CD4-positive, alpha-beta T cell (primary cell): ENCODE results near the gene DPYSL4. TPM values are rescaled to one million over a fixed set of nuclear protein-coding genes. Genes with fewer than 3 reads are reported as not detected.

Source experiments
- ATAC-seq: fragments of 200-7000 bp; cut with Tn5 transposase; one replicate; pipeline ENCODE4 v1.10.0; 2022; ENCODE audit warnings: mild to moderate bottlenecking; ENCODE audit not compliant: poor library complexity
- CTCF ChIA-PET: fragments of 350-600 bp; sonication (Branson Sonifier 250); formaldehyde crosslinking; loops from one replicate; lab custom pipeline; 2021; ENCODE audit warnings: antibody characterized with exemption, inconsistent platforms; lab: Charles Lee
- POLR2A ChIA-PET: fragments of 350-600 bp; sonication (Branson Sonifier 250); formaldehyde crosslinking; loops from one replicate; lab custom pipeline; 2021; ENCODE audit warnings: antibody characterized with exemption, inconsistent platforms; lab: Charles Lee
- DNase-seq, 14 experiments: peaks; one replicate each; pipeline ENCODE4 v3.0.0-alpha.2; 2013 to 2020; ENCODE audit warnings: mixed read lengths in 2 of 14
- H3K27ac ChIP-seq, 2 donors: one replicate each; pipeline versions ENCODE4 v1.5.1 to v1.7.0; 2013; ENCODE audit warnings: low read length in 2 of 2, low read depth in 1 of 2, mild to moderate bottlenecking in 1 of 2
- H3K27me3 ChIP-seq, 2 experiments: 1 replicate in 1 of 2; 2 replicates in 1 of 2; pipeline versions ENCODE4 v1.6.1 to v1.7.0; 2013; ENCODE audit warnings: low read length in 2 of 2, control low read depth in 1 of 2, mild to moderate bottlenecking in 1 of 2, moderate library complexity in 1 of 2; ENCODE audit not compliant: insufficient read depth in 2 of 2, control insufficient read depth in 1 of 2
- H3K36me3 ChIP-seq: one replicate; pipeline ENCODE4 v1.6.1; 2013; ENCODE audit warnings: low read length, control low read depth; ENCODE audit not compliant: insufficient read depth
- H3K4me1 ChIP-seq: one replicate; pipeline ENCODE4 v1.6.1; 2013; ENCODE audit warnings: low read length, control low read depth; ENCODE audit not compliant: insufficient read depth
- H3K4me3 ChIP-seq: one replicate; pipeline ENCODE4 v1.5.1; 2013; ENCODE audit warnings: mild to moderate bottlenecking, low read length, moderate library complexity
- H3K9me3 ChIP-seq, 2 experiments: 1 replicate in 1 of 2; 2 replicates in 1 of 2; pipeline versions ENCODE4 v1.6.1 to v1.7.0; 2013; ENCODE audit warnings: low read length in 2 of 2, mild to moderate bottlenecking in 2 of 2, control low read depth in 1 of 2, moderate library complexity in 1 of 2; ENCODE audit not compliant: control insufficient read depth in 1 of 2, insufficient read depth in 1 of 2
- H3K27ac Mint-ChIP-seq: one replicate; pipeline ENCODE4 v1.8.0; 2020; ENCODE audit warnings: mixed read lengths
- H3K27me3 Mint-ChIP-seq: one replicate; pipeline ENCODE4 v1.8.0; 2021; ENCODE audit warnings: mixed read lengths
- H3K36me3 Mint-ChIP-seq: one replicate; pipeline ENCODE4 v1.8.0; 2021; ENCODE audit warnings: low read depth, mixed read lengths
- H3K4me1 Mint-ChIP-seq: one replicate; pipeline ENCODE4 v1.8.0; 2021; ENCODE audit warnings: low read depth, mixed read lengths
- H3K4me3 Mint-ChIP-seq: one replicate; pipeline ENCODE4 v1.8.0; 2020; ENCODE audit warnings: mild to moderate bottlenecking, mixed read lengths
- H3K9me3 Mint-ChIP-seq: one replicate; pipeline ENCODE4 v1.8.0; 2020; ENCODE audit warnings: mixed read lengths
- CTCF ChIP-seq: fragments of 200-600 bp; IDR thresholded peaks from one replicate; pipeline ENCODE4 v1.8.0; 2022; ENCODE audit warnings: antibody characterized with exemption, mild to moderate bottlenecking
- intact Hi-C, 2 experiments: fragments of 100-400 bp; cut with DNase I in 1 of 2; cut with micrococcal nuclease in 1 of 2; formaldehyde crosslinking; loops; one replicate each; pipeline versions ENCODE4 v1.15.1 to v1.9.0; 2023 to 2025; cut with DNase I, micrococcal nuclease
- total RNA-seq, 174 experiments: library from RNA in 2 of 174; stranded (reverse) in 2 of 174; gene quantifications; one replicate each; pipeline ENCODE4 v1.2.3 and lab custom pipeline; 2021 to 2026

Gene DPYSL4
- total RNA-seq, 2 experiments from 2014 or later, result 0.64 to 0.96 TPM

- Mint-ChIP-seq H3K27ac (no peak overlapping the region), H3K36me3 (no peaks in the 10 kb centered on the region), H3K27me3 (peaks cover 9% of the 10 kb centered on the region), H3K4me3 (no peak overlapping the region), H3K9me3 (no peaks in the 10 kb centered on the region), H3K4me1 (no peaks in the 10 kb centered on the region)
- DNase-seq (no peak), ATAC-seq (no peak)
- CTCF ChIA-PET, result interaction anchor here (0.6 kb wide), 1 partner anchor 66 kb away, joined by 3 read pairs; no protein-coding TSS in a partner anchor
- H3K4me3 ChIP-seq, result no peak overlapping the region
- no peak for TF ChIP-seq CTCF
- H3K9me3 ChIP-seq, result peaks cover 0 to 34% of the 10 kb centered on the region in 2 experiments
- POLR2A ChIA-PET, result no interaction called here
- intact Hi-C loops, result no loop called here
- no peaks in the 10 kb centered on the region for H3K36me3 ChIP-seq
- H3K4me1 ChIP-seq, result no peaks in the 10 kb centered on the region
- H3K27me3 ChIP-seq, result no peaks in the 10 kb centered on the region
- no peak overlapping the region for H3K27ac ChIP-seq
Measured at GRCh38 chr10:132196178-132197113, 9.7 kb downstream of the DPYSL4 start.

- Histone ChIP-seq H3K4me1 (no peaks in the 10 kb centered on the region), H3K27me3 (no peaks in the 10 kb centered on the region), H3K27ac (no peak overlapping the region), H3K9me3 (peaks cover 0 to 28% of the 10 kb centered on the region in 2 experiments), H3K36me3 (no peaks in the 10 kb centered on the region), H3K4me3 (no peak overlapping the region)
- peaks cover 9% of the 10 kb centered on the region for H3K27me3 Mint-ChIP-seq
- no peak overlapping the region for H3K4me3 Mint-ChIP-seq
- no peaks in the 10 kb centered on the region for H3K4me1 Mint-ChIP-seq
- TF ChIP-seq CTCF, result no peak
- no peak overlapping the region for H3K27ac Mint-ChIP-seq
- ATAC-seq (no peak), DNase-seq (no peak)
- ChIA-PET CTCF (no interaction called here), POLR2A (no interaction called here)
- H3K9me3 Mint-ChIP-seq, result no peaks in the 10 kb centered on the region
- intact Hi-C loops, result no loop called here
- no peaks in the 10 kb centered on the region for H3K36me3 Mint-ChIP-seq
Measured at GRCh38 chr10:132197271-132198067, 10.7 kb downstream of the DPYSL4 start.

- H3K9me3 Mint-ChIP-seq, result no peaks in the 10 kb centered on the region
- Histone ChIP-seq H3K27me3 (no peaks in the 10 kb centered on the region), H3K27ac (no peak overlapping the region), H3K4me1 (no peaks in the 10 kb centered on the region), H3K36me3 (no peaks in the 10 kb centered on the region), H3K4me3 (no peak overlapping the region), H3K9me3 (peaks cover 0 to 26% of the 10 kb centered on the region in 2 experiments)
- intact Hi-C loops, result no loop called here
- no peak for ATAC-seq
- peaks cover 9% of the 10 kb centered on the region for H3K27me3 Mint-ChIP-seq
- H3K27ac Mint-ChIP-seq, result no peak overlapping the region
- H3K4me3 Mint-ChIP-seq, result no peak overlapping the region
- no peak for TF ChIP-seq CTCF
- no peaks in the 10 kb centered on the region for H3K4me1 Mint-ChIP-seq
- ChIA-PET POLR2A (no interaction called here), CTCF (no interaction called here)
- no peak for DNase-seq
- no peaks in the 10 kb centered on the region for H3K36me3 Mint-ChIP-seq
Measured at GRCh38 chr10:132198068-132198370, 11.3 kb downstream of the DPYSL4 start.
